Activated CD4-positive, alpha-beta T cell treated with anti-CD3 and anti-CD28 coated beads for 36 hours (primary cell): ENCODE results near the gene SERPINA4. TPM values are rescaled to one million over a fixed set of nuclear protein-coding genes. Genes with fewer than 3 reads are reported as not detected.
"Not testable (repeated sequence)": the region's sequence is repeated elsewhere in the genome, so short reads cannot be mapped to it uniquely, and the experiment has no call there.

Experiments used
- ATAC-seq: fragments of 200-7000 bp; cut with Tn5 transposase; one replicate; pipeline ENCODE4 v1.10.0; 2021; ENCODE audit warnings: mild to moderate bottlenecking, moderate library complexity
- CTCF ChIA-PET: fragments of 350-600 bp; sonication (Branson Sonifier 250); formaldehyde crosslinking; loops from one replicate; lab custom pipeline; 2021; ENCODE audit warnings: antibody characterized with exemption; lab: Charles Lee
- POLR2A ChIA-PET: fragments of 350-600 bp; sonication (Branson Sonifier 250); formaldehyde crosslinking; loops from one replicate; lab custom pipeline; 2021; ENCODE audit warnings: antibody characterized with exemption, inconsistent platforms; lab: Charles Lee
- DNase-seq: peaks from one replicate; pipeline ENCODE4 v3.0.0-alpha.2; 2020
- H3K27ac Mint-ChIP-seq: one replicate; pipeline ENCODE4 v1.8.0; 2021; ENCODE audit warnings: mixed read lengths
- H3K27me3 Mint-ChIP-seq: one replicate; pipeline ENCODE4 v1.8.0; 2021; ENCODE audit warnings: mixed read lengths
- H3K36me3 Mint-ChIP-seq: one replicate; pipeline ENCODE4 v1.8.0; 2021; ENCODE audit warnings: low read depth, mixed read lengths
- H3K4me1 Mint-ChIP-seq: one replicate; pipeline ENCODE4 v1.8.0; 2021; ENCODE audit warnings: mixed read lengths
- H3K4me3 Mint-ChIP-seq: one replicate; pipeline ENCODE4 v1.8.0; 2021; ENCODE audit warnings: mild to moderate bottlenecking, moderate library complexity, mixed read lengths
- H3K9me3 Mint-ChIP-seq: one replicate; pipeline ENCODE4 v1.8.0; 2021; ENCODE audit warnings: low read depth, mixed read lengths
- intact Hi-C, 2 experiments: fragments of 100-400 bp; cut with DNase I in 1 of 2; cut with micrococcal nuclease in 1 of 2; formaldehyde crosslinking; loops; one replicate each; pipeline versions ENCODE4 v1.14.2 to v1.15.1; 2022 to 2024; cut with DNase I, micrococcal nuclease
- total RNA-seq, 2 experiments: library from RNA; stranded (reverse); gene quantifications; one replicate each; pipeline ENCODE4 v1.2.3, GENCODE V29; 2021

SERPINA4 gene
- total RNA-seq, 2 experiments from 2014 or later: not detected

GRCh38 chr14:94594441-94594840, 33.2 kb downstream of the SERPINA4 start:
- ChIA-PET CTCF (no interaction called here), POLR2A (no interaction called here)
- Mint-ChIP-seq H3K36me3 (no peaks in the 10 kb centered on the region), H3K4me1 (no peaks in the 10 kb centered on the region), H3K27ac (no peak overlapping the region), H3K4me3 (no peak overlapping the region), H3K9me3 (no peaks in the 10 kb centered on the region), H3K27me3 (peaks cover 3% of the 10 kb centered on the region)
- ATAC-seq (no peak), DNase-seq (no peak)
- intact Hi-C loops: no loop called here

- Mint-ChIP-seq H3K36me3 (no peaks in the 10 kb centered on the region), H3K27ac (no peak overlapping the region), H3K4me3 (no peak overlapping the region), H3K4me1 (no peaks in the 10 kb centered on the region), H3K27me3 (peaks cover 5% of the 10 kb centered on the region), H3K9me3 (no peaks in the 10 kb centered on the region)
- ChIA-PET CTCF (no interaction called here), POLR2A (no interaction called here)
- no peak for DNase-seq
- ATAC-seq: no peak
- intact Hi-C loops: no loop called here
These were observed 34.7 kb downstream of the SERPINA4 start for GRCh38 chr14:94595912-94596311.

GRCh38 chr14:94596361-94596760, 35.1 kb downstream of the SERPINA4 start:
- ATAC-seq: no peak
- intact Hi-C loops: no loop called here
- CTCF ChIA-PET: no interaction called here
- DNase-seq: no peak
- POLR2A ChIA-PET: no interaction called here
- Mint-ChIP-seq H3K36me3 (no peaks in the 10 kb centered on the region), H3K4me1 (no peaks in the 10 kb centered on the region), H3K27ac (no peak overlapping the region), H3K4me3 (no peak overlapping the region), H3K9me3 (no peaks in the 10 kb centered on the region), H3K27me3 (peaks cover 7% of the 10 kb centered on the region)

DNA sequence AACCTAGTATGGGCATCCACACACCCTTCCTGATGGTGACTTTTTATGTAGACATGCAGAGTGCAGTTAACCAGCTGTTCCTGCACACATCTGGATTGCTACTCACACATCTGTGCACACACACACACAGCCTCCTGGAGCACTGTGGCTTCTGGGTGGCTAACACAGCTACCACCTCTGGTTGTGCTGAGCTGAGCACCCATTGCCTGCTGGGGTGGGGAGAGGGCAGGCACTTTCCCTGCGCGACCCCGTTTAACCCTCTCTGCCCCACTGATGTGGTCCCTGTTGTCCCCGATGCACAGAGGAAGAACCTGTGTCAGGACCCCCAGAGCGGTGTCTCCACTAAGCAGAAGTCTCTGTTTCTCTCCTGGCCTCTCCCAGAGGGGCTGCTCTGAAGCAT, 36.5 kb downstream of the SERPINA4 start:
- H3K36me3 Mint-ChIP-seq: no peaks in the 10 kb centered on the region
- intact Hi-C loops: no loop called here
- no peak overlapping the region for H3K27ac Mint-ChIP-seq
- DNase-seq (no peak), ATAC-seq (no peak)
- POLR2A ChIA-PET: no interaction called here
- CTCF ChIA-PET: no interaction called here
- H3K4me3 Mint-ChIP-seq: no peak overlapping the region
- no peaks in the 10 kb centered on the region for H3K4me1 Mint-ChIP-seq
- H3K27me3 Mint-ChIP-seq: peaks cover 7% of the 10 kb centered on the region
- H3K9me3 Mint-ChIP-seq: no peaks in the 10 kb centered on the region

GRCh38 chr14:94598506-94598815, 37.2 kb downstream of the SERPINA4 start:
- Mint-ChIP-seq H3K36me3 (no peaks in the 10 kb centered on the region), H3K4me3 (no peak overlapping the region), H3K27me3 (peaks cover 7% of the 10 kb centered on the region), H3K27ac (no peak overlapping the region), H3K9me3 (no peaks in the 10 kb centered on the region), H3K4me1 (no peaks in the 10 kb centered on the region)
- POLR2A ChIA-PET: no interaction called here
- CTCF ChIA-PET: interaction anchor here (0.7 kb wide), 1 partner anchor 218 kb away, joined by 4 read pairs; no protein-coding TSS in a partner anchor
- ATAC-seq (no peak), DNase-seq (no peak)
- intact Hi-C loops: no loop called here

DNA sequence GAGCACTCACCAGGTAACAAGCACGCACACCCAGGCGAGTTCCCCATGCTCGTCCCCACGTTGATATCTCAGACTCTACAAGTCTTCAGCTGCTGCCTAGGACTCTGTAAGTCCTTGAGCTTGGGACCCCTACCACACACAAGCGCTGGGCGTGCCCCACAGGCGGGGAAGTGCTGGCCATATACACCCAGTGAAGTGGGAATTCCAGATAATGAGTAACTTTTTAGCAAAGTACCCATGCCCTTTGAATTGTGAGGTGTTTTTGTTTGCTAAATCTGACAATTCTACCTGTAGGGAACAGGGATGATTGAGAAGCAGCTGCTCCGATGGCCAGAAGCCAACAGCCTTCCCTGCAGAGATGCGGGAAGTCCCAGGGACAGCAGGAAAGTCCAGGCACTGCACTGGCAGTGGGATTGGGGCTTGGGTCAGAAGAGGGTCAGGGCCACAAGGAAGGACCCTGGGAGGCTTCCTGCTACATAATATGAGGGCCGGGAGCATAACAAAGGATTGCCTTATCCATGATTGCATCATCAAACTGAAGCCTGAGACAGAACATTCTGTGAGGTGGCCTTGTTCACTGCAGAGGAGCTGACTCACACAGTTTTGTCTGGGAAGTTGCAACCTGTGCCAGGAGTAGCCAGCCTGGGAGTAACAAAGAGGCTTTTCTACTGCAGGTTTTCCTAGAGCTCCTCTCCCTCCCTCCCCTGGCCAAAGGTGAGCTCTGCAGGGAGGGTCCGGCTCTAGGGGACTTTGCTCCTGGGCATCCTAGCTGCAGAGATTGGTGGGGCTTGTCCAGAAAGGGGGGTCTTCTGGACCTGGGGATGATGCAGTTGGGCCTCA, 37.8 kb downstream of the SERPINA4 start:
- no peak for ATAC-seq
- no peaks in the 10 kb centered on the region for H3K9me3 Mint-ChIP-seq
- no peaks in the 10 kb centered on the region for H3K4me1 Mint-ChIP-seq
- H3K27me3 Mint-ChIP-seq: peaks cover 7% of the 10 kb centered on the region
- ChIA-PET POLR2A (no interaction called here), CTCF (interaction anchor here (0.7 kb wide), 1 partner anchor 217 kb away, joined by 4 read pairs; no protein-coding TSS in a partner anchor)
- no peak for DNase-seq
- no peaks in the 10 kb centered on the region for H3K36me3 Mint-ChIP-seq
- no peak overlapping the region for H3K27ac Mint-ChIP-seq
- no peak overlapping the region for H3K4me3 Mint-ChIP-seq
- intact Hi-C loops: no loop called here

- Mint-ChIP-seq H3K27ac (no peak overlapping the region), H3K27me3 (peaks cover 4% of the 10 kb centered on the region), H3K9me3 (no peaks in the 10 kb centered on the region), H3K36me3 (no peaks in the 10 kb centered on the region), H3K4me1 (no peaks in the 10 kb centered on the region), H3K4me3 (no peak overlapping the region)
- ATAC-seq (no peak), DNase-seq (no peak)
- ChIA-PET POLR2A (no interaction called here), CTCF (no interaction called here)
- intact Hi-C loops: no loop called here
These were observed 38.4 kb downstream of the SERPINA4 start for GRCh38 chr14:94599656-94600004.

DNA sequence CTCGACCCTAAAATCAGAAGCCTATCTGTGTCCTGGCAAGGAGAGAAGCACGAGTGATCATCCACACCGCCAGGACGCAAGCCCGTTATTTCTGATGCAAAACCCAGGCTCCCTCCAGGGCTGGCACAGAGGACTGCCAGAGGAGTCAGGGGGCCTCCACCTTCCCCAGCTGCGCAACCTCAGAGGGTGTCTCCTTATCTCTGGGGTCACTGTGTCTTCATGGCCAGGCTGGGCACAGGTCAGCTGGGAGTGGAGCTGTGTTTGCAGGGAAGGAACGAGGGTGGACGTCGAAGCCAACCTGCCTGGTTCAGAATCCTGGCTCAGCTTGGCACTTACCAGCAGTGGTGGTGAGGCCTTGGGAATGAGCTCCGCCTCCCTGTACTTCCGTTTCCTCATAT, 38.9 kb downstream of the SERPINA4 start:
- POLR2A ChIA-PET: no interaction called here

GRCh38 chr14:94601884-94602391, 40.7 kb downstream of the SERPINA4 start:
- CTCF ChIA-PET: no interaction called here
- Mint-ChIP-seq H3K4me3 (no peak overlapping the region), H3K9me3 (no peaks in the 10 kb centered on the region), H3K27me3 (peaks cover 6% of the 10 kb centered on the region), H3K27ac (no peak overlapping the region), H3K36me3 (no peaks in the 10 kb centered on the region), H3K4me1 (no peaks in the 10 kb centered on the region)
- no peak for DNase-seq
- intact Hi-C loops: no loop called here
- POLR2A ChIA-PET: no interaction called here
- ATAC-seq: no peak

More for the DNA sequence above, 38.9 kb downstream of the SERPINA4 start:
- Mint-ChIP-seq H3K9me3 (no peaks in the 10 kb centered on the region), H3K27me3 (peaks cover 4% of the 10 kb centered on the region), H3K27ac (no peak overlapping the region), H3K4me3 (no peak overlapping the region), H3K36me3 (no peaks in the 10 kb centered on the region), H3K4me1 (no peaks in the 10 kb centered on the region)
- intact Hi-C loops: no loop called here
- CTCF ChIA-PET: no interaction called here
- no peak for DNase-seq
- no peak for ATAC-seq

- POLR2A ChIA-PET: no interaction called here
- ATAC-seq (no peak), DNase-seq (no peak)
- Mint-ChIP-seq H3K9me3 (no peaks in the 10 kb centered on the region), H3K27ac (no peak overlapping the region), H3K4me1 (no peaks in the 10 kb centered on the region), H3K36me3 (no peaks in the 10 kb centered on the region), H3K27me3 (peaks cover 10% of the 10 kb centered on the region), H3K4me3 (no peak overlapping the region)
- intact Hi-C loops: no loop called here
- CTCF ChIA-PET: no interaction called here
These were observed 41.5 kb downstream of the SERPINA4 start for GRCh38 chr14:94602722-94603121.

- ChIA-PET CTCF (no interaction called here), POLR2A (no interaction called here)
- H3K9me3 Mint-ChIP-seq: no peaks in the 10 kb centered on the region
- no peak for ATAC-seq
- no peaks in the 10 kb centered on the region for H3K4me1 Mint-ChIP-seq
- no peak for DNase-seq
- H3K27ac Mint-ChIP-seq: no peak overlapping the region
- peaks cover 8% of the 10 kb centered on the region for H3K27me3 Mint-ChIP-seq
- H3K4me3 Mint-ChIP-seq: no peak overlapping the region
- intact Hi-C loops: no loop called here
- no peaks in the 10 kb centered on the region for H3K36me3 Mint-ChIP-seq
These were observed 44.1 kb downstream of the SERPINA4 start for GRCh38 chr14:94605361-94605760.

- CTCF ChIA-PET, H3K4me3 Mint-ChIP-seq, DNase-seq, intact Hi-C loops, H3K27me3 Mint-ChIP-seq, POLR2A ChIA-PET, H3K27ac Mint-ChIP-seq, ATAC-seq, H3K36me3 Mint-ChIP-seq, H3K9me3 Mint-ChIP-seq, H3K4me1 Mint-ChIP-seq: not testable (repeated sequence)
These were observed 47.7 kb downstream of the SERPINA4 start for GRCh38 chr14:94608966-94609365.
